Measurements from ENCODE around the gene CATSPER3.

Gene CATSPER3

DNA sequence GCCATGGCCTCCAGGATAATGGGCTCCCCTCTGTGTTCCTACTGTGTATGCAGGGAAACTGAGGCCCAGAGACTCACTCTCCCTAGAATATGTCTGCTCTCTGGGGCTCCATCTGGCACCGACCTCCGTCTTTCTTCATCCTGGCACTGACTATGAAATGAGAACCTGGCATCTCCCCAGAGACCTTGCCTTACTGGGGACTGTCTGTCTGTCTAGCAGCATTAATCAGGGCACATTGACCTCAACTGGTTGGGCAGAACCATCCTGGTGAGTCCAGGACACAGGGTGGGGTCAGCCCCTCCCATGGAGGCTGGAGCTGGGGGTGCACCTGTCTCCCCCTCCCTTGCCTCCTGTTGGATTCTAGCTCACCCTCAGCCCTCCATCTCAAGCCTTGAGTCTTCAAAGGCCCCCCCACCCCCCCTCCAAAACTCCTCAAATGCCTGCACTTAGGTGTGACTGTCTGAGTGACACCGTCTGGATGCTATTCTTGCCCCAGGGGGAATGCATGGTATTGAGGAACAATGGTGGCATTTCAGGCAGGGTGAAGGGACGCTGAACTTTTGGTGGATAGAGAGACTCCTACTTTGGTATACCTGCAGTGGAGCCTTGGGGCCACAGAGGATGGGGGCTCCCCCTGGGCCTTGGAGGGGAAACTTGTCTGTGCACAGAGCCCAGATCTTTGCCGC is 79.1 kb downstream of the CATSPER3 start:
- DNase-seq = no peak

DNA sequence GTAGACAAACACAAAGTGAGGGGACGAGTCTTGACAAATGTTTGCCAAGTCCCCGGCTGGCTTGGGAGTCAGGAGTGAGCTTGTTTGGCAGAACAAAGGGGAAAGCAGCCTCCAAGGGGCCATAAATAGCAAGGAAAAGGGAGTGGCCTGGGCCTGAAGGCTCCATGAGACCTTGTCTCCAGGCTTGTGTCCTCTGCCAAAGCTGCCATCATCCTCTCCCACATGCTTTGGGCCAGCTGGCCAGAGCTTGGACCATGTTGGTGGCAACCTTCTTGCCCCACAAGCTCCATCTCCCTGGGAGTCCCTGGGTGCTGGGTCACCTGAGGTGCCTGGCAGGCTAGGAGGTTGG is 79.6 kb downstream of the CATSPER3 start:
- no peak for DNase-seq

GRCh38 chr5:135048286-135048685 is 80.6 kb downstream of the CATSPER3 start:
- DNase-seq = no peak

- no peak for DNase-seq
Observed at GRCh38 chr5:135048930-135049329, 81.2 kb downstream of the CATSPER3 start.

DNA sequence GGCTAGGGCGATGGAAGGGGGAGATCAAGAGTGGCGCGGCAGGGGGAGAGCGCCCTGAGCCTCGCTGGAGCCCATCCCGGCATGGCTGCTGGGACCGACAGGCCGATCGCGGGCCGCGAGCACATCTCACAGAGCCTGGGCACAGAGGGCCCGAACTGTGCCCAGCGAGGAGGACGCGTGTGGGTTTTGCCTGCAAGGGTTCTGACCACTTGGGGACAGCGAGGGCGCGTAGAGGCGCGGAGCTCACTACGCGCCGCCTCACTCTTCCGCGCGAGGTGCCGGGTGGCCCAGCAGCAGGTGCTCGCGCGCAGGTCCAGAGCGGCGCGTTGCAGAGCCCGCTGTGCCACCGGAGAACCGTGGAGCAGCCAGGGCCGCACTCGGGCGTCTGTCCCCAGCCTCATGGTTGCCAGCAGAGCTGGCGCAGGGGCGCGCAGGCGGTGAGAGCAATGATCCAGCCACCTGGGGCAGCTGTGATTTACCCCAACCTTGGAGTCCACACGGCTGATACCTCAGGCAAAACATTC is 82.6 kb downstream of the CATSPER3 start:
- DNase-seq = no peak

- DNase-seq = no peak
Observed at GRCh38 chr5:135051399-135051798, 83.7 kb downstream of the CATSPER3 start.

- DNase-seq = no peak
Observed at GRCh38 chr5:135051872-135052271, 84.2 kb downstream of the CATSPER3 start.

DNA sequence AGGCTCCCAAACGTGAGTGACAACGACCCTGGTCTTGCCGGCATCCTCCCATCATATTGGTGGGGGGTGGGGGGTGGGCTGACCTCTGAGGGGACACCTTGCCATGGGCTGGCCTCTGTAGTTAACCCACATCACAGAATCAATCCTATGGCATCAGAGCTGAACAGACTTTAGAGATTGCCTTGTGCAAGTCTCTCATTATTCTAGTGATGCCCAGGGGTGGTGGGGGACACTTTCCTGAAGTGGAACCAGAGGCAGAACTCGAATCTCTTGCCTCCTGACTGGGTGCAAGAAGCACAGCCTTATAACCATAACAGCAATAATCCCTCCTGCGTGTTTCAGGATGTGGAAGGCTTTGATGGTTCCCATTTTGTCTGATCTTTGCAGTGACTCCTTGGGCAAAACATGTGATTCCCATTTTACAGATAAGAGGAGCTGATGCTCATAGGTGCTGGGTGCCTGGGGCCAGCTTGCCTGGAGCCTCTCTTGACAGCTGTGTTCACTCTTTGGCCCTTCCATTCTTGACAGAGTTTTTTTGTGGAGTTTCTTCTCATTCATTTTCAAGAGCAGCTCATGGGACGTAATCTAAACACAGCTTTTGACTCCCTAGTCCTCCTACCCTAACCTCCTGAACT is 84.9 kb downstream of the CATSPER3 start:
- no peak for DNase-seq

- DNase-seq = no peak
Observed at GRCh38 chr5:135053278-135053677, 85.6 kb downstream of the CATSPER3 start.

GRCh38 chr5:135053989-135054388 is 86.3 kb downstream of the CATSPER3 start:
- no peak for DNase-seq

DNA sequence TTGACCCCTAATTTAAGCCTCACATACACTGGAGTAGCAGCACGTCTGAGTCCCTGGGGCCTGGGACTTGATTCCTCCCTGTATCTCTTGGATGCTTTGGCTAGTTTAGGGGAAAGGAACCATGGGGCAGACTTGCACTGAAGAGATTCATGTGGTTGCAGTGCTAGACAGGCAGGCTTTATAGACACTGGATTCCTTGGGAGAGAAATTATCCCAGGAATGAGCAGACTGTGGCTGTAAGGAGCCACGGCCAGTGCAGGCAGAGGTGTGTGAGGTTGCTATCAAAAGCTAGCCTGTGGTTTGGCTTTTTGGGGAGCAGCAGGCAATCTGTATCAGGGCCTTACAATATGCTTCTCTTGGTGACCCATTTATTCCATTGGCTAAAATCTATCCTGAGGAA is 86.8 kb downstream of the CATSPER3 start:
- no peak for DNase-seq

DNA sequence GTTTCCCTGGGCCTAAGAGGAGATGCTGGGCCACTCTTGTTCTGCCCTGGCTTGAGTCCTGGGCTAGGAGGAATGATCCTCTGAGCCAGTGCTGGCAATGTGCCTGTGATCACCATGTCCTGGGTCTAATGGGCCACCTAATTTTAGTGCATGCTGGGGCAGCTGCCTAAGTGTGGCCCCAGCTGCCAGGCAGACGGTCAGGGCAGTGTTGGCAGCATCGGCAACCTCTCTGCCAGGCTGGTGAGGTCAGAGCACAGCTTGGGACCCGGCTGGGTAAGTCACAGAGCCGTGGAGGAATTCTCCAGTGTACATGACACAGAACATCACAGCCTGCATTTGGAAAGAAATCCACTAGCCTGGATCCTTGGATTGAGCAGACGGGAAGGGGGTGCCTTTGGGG is 87.7 kb downstream of the CATSPER3 start:
- DNase-seq = no peak

DNA sequence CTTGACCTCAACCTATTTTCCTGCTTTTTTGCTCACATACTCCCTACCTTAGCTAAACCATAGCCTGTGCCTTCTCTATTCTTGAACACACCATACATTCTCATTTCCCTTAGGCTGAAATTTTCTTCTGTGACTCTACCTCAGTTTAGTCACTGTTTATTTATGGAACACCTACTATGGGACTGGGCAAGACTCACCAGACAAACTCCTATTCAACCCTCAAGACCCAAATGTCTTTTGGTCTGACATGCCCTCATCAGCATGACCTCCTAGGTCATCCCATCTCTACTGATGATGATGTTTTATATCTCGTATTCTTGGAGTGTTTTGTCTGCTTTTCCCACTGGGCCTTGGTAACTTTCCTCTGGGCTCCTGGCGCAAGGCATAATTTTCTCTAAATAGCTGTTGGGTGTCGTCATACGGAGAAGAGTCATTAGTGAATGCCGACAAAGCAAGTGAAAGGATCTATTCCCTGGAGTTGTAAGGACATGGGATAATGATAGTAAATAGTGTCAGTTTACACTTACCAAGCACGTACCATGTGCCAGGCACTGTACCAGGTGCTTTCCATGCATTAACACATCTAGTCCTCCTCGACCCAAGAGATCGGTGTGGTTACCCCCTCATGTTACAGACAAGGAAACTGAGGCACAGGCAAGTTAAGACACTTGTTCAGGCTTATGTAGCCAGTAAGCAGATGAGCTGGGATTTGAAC is 88.8 kb downstream of the CATSPER3 start:
- DNase-seq = no peak

DNA sequence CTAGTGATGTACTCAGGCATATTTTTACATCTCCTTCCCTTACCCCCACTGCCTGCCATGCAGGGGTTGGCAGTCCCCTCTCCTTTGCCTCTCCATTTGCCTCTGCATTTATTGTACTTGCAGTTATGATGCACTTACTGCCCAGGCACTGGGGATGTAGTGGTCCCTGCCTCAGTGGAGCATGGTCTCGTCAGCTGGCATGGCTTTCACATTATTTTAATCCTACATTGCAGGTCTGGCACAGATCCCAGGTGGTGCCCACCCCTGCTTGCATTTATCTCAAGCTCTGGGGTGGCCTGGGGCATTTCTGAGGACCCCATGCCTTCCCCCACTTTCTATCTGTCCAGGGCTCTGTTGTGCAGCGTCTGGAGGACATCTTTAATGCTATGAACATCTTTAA is 89.5 kb downstream of the CATSPER3 start:
- DNase-seq = no peak

DNA sequence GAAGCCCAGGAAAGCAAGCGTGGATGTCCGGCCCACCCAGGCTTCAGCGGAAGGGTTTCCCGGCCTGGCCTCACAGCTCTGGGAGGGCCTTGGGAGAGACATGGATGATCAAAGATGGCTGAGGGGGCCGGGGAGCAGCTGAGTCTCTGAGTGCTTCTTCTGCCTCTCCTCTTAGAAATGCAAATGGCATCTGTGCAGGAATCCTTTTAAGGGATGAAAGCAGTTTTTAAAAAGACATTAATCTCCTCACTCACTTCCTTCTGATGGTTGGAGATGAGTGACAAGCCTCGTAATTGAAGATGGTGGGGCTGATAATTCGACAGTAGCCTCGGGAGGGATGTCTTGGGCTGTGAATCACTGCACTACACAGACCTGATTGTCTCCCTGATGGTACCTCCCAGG is 90.6 kb downstream of the CATSPER3 start:
- no peak for DNase-seq

- DNase-seq = no peak
Observed at GRCh38 chr5:135059000-135059923, 91.6 kb downstream of the CATSPER3 start.

DNA sequence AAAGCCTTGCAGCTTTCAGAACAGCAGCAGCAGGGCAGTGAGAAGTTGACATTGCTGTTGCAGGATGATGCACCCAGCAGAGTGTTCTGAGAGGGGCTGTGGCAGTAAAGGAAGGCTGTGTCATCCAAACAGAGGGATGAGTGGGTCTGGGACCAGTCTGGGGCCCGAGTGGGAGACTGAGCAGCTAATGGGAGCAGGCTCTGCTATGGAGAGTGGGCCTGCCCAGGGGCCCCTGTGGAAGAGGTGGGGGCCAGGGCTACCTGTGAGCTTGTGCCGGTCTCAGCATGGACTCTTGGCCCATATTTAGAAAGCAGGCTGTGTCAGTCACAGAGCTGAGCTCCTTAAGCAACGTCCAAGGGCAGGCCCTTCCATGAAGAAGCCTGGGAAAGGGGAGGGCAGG is 92.3 kb downstream of the CATSPER3 start:
- no peak for DNase-seq

- no peak for DNase-seq
Observed at GRCh38 chr5:135061001-135061400, 93.3 kb downstream of the CATSPER3 start.

Measured in activated T-cell treated with anti-CD3 and anti-CD28 coated beads for 4 hours (primary cell).